HepG2 (cell line): ENCODE data around the gene SLC9A9. TPM values are rescaled to one million over a fixed set of nuclear protein-coding genes. Genes with fewer than 3 reads are reported as not detected.

Source experiments
- ATAC-seq: fragments of 200-7000 bp; cut with Tn5 transposase; 3 replicates; pipeline ENCODE4 v1.9.1; 2020; ENCODE audit warnings: mild to moderate bottlenecking, moderate library complexity
- BruUV-seq: library from RNA; stranded (reverse); fragments of 400-500 nt; replicated peaks from 2 replicates; lab custom pipeline; 2021; lab: Mats Ljungman, UMichigan
- CTCF ChIA-PET: fragments of 300-600 bp; formaldehyde crosslinking; extraction: SDS; loops from one replicate; lab custom pipeline; 2021; ENCODE audit warnings: low total read pairs, inconsistent platforms, low intra/inter-chr PET ratio; lab: Yijun Ruan, JAX
- POLR2A ChIA-PET: fragments of 350-600 bp; sonication (Branson Sonifier 250); formaldehyde crosslinking; loops from one replicate; lab custom pipeline; 2020; ENCODE audit warnings: antibody characterized with exemption, inconsistent platforms; lab: Yijun Ruan, JAX
- DNase-seq: peaks from one replicate; pipeline ENCODE4 v3.0.0-alpha.2; 2015; ENCODE audit warnings: low spot score
- FAIRE-seq: peaks from 3 replicates; lab custom pipeline; 2011; peaks lifted over from hg19 to GRCh38; lab: Jason Lieb, UNC
- H2AFZ ChIP-seq: one replicate; pipeline ENCODE4 v1.6.1; 2011; ENCODE audit warnings: low read length, inconsistent platforms
- H3K27ac ChIP-seq: fragments of 300-600 bp; 3 replicates; pipeline ENCODE4 v1.8.0; 2011; ENCODE audit warnings: mixed run types, mild to moderate bottlenecking, mixed read lengths, low read length, inconsistent platforms; ENCODE audit not compliant: insufficient read depth; ENCODE audit errors: extremely low read length
- H3K27me3 ChIP-seq, 2 experiments: fragments of 200-600 bp in 1 of 2; 2 replicates in 1 of 2; 3 replicates in 1 of 2; pipeline versions ENCODE4 v1.6.0 to v1.8.0; 2011; ENCODE audit warnings: low read length in 2 of 2, mild to moderate bottlenecking in 2 of 2, moderate library complexity in 2 of 2, inconsistent platforms in 1 of 2; ENCODE audit not compliant: insufficient read depth in 2 of 2, control insufficient read depth in 1 of 2
- H3K36me3 ChIP-seq, 2 experiments: fragments of 200-600 bp in 1 of 2; replicated peaks in 1 of 2; 2 replicates in 1 of 2; 3 replicates in 1 of 2; pipeline versions ENCODE4 v1.5.1 to v1.8.0; 2011; ENCODE audit warnings: low read length in 2 of 2, inconsistent platforms in 1 of 2; ENCODE audit not compliant: insufficient read depth in 2 of 2, control insufficient read depth in 1 of 2
- H3K4me1 ChIP-seq: 2 replicates; pipeline ENCODE4 v1.5.1; 2012; ENCODE audit warnings: low read length, inconsistent platforms; ENCODE audit not compliant: insufficient read depth
- H3K4me2 ChIP-seq: 2 replicates; pipeline ENCODE4 v1.6.0; 2011; ENCODE audit warnings: low read depth, low read length, inconsistent platforms
- H3K4me3 ChIP-seq, 3 experiments: fragments of 200-600 bp in 1 of 3; sonication (generic), shearing (Covaris generic) in 1 of 3; replicated peaks in 1 of 3; 2 replicates each; pipeline ENCODE4 v1.5.1; 2011 to 2016; ENCODE audit warnings: low read length in 3 of 3, inconsistent platforms in 2 of 3, low read depth in 2 of 3, mild to moderate bottlenecking in 2 of 3, control low read depth in 1 of 3, mixed read lengths in 1 of 3; ENCODE audit not compliant: insufficient read depth in 1 of 3
- H3K79me2 ChIP-seq: one replicate; pipeline ENCODE4 v1.6.1; 2011; ENCODE audit warnings: low read length, inconsistent platforms; ENCODE audit not compliant: insufficient read depth
- H3K9ac ChIP-seq: 2 replicates; pipeline ENCODE4 v1.6.0; 2011; ENCODE audit warnings: mild to moderate bottlenecking, low read depth, low read length, inconsistent platforms; ENCODE audit not compliant: insufficient read depth
- H3K9me3 ChIP-seq: 2 replicates; pipeline ENCODE4 v1.5.1; 2012; ENCODE audit warnings: mild to moderate bottlenecking, low read length
- H4K20me1 ChIP-seq: 2 replicates; pipeline ENCODE4 v1.6.0; 2011; ENCODE audit warnings: inconsistent platforms, mild to moderate bottlenecking, low read length, moderate library complexity; ENCODE audit not compliant: insufficient read depth
- ELK4 ChIP-seq: sonication (generic); formaldehyde crosslinking; IDR thresholded peaks from 2 replicates; pipeline ENCODE4 v1.9.0; 2021; ENCODE audit warnings: missing genetic modification reagents, borderline replicate concordance
- GABPB1 ChIP-seq: IDR thresholded peaks from 2 replicates; pipeline ENCODE4 v1.6.1; 2016; ENCODE audit warnings: mild to moderate bottlenecking, missing genetic modification reagents, moderate library complexity, missing compliant biosample characterization
- HNF4G ChIP-seq, 2 experiments: sonication (generic) in 1 of 2; formaldehyde crosslinking in 1 of 2; IDR thresholded peaks; 2 replicates each; pipeline versions ENCODE4 v1.4.0 to v1.6.1; 2011 to 2020; ENCODE audit warnings: borderline replicate concordance in 2 of 2, low read depth in 2 of 2, mild to moderate bottlenecking in 2 of 2, low read length in 1 of 2, missing genetic modification reagents in 1 of 2, moderate library complexity in 1 of 2
- SALL2 ChIP-seq: sonication (generic); formaldehyde crosslinking; IDR thresholded peaks from 2 replicates; pipeline ENCODE4 v1.8.1; 2023; ENCODE audit warnings: mild to moderate bottlenecking, missing genetic modification reagents, inconsistent platforms
- SNAPC2 ChIP-seq: sonication (generic); formaldehyde crosslinking; IDR thresholded peaks from 2 replicates; pipeline ENCODE4 v1.8.1; 2022; ENCODE audit warnings: mild to moderate bottlenecking, missing genetic modification reagents
- SRY ChIP-seq: sonication (generic); formaldehyde crosslinking; IDR thresholded peaks from 2 replicates; pipeline ENCODE4 v1.8.0; 2022; ENCODE audit warnings: mild to moderate bottlenecking, missing genetic modification reagents
- TEF ChIP-seq: sonication (generic); formaldehyde crosslinking; IDR thresholded peaks from 2 replicates; pipeline ENCODE4 v1.5.0; 2020; ENCODE audit warnings: missing genetic modification reagents
- THYN1 ChIP-seq: sonication (generic); formaldehyde crosslinking; IDR thresholded peaks from 2 replicates; pipeline ENCODE4 v1.8.1; 2023; ENCODE audit warnings: low read depth, mild to moderate bottlenecking, moderate library complexity, missing genetic modification reagents, borderline replicate concordance
- ZFP41 ChIP-seq: sonication (generic); formaldehyde crosslinking; IDR thresholded peaks from 2 replicates; pipeline ENCODE4 v1.4.0; 2020; ENCODE audit warnings: mild to moderate bottlenecking, missing genetic modification reagents, borderline replicate concordance
- ZNF225 ChIP-seq: sonication (generic); formaldehyde crosslinking; IDR thresholded peaks from 2 replicates; pipeline ENCODE4 v1.4.0; 2020; ENCODE audit warnings: mild to moderate bottlenecking, missing genetic modification reagents
- ZNF232 ChIP-seq: sonication (generic); formaldehyde crosslinking; IDR thresholded peaks from 2 replicates; pipeline ENCODE4 v1.4.0; 2020; ENCODE audit warnings: missing genetic modification reagents, borderline replicate concordance
- WGBS: methylation state at CpG from one replicate; pipeline ENCODE4 v1.1.6; 2017; ENCODE audit warnings: low lambda C conversion rate; 5-methylcytosine and 5-hydroxymethylcytosine counted together
- in situ Hi-C: cut with HindIII; loops from 2 replicates; pipeline ENCODE4 v1.10.0; 2017; ENCODE audit warnings: low pct_unique_long_range_greater_than_20kb; ENCODE audit not compliant: extremely low pct_ligation_motif_present
- intact Hi-C: fragments of 100-400 bp; cut with micrococcal nuclease; formaldehyde crosslinking; loops from one replicate; pipeline ENCODE4 v1.10.0; 2022; ENCODE audit not compliant: unreplicated experiment
- polyA plus RNA-seq, 8 experiments: library from polyadenylated mRNA; depleted of rRNA in 3 of 8; stranded (reverse) in 7 of 8; unstranded in 1 of 8; fragments of >200 nt; fragmentation: Illumina TruSeq in 4 of 8; extraction: Trizol in 4 of 8; gene quantifications; 2 replicates each; pipeline versions ENCODE4 v1.2.1 to v1.2.3, GENCODE V29; 2011 to 2016; ENCODE audit warnings: low read depth in 4 of 8, missing spikeins in 1 of 8, mixed read lengths in 1 of 8; ENCODE audit not compliant: insufficient read depth in 1 of 8
- total RNA-seq, 5 experiments: library from RNA; depleted of rRNA; stranded (reverse); fragments of >200 nt; fragmentation: Illumina TruSeq; extraction: Trizol; gene quantifications; 2 replicates each; pipeline ENCODE4 v1.2.3, GENCODE V29; 2016; ENCODE audit warnings: low read depth in 1 of 5
- TF ChIP-seq, protein P1 (sequence below): sonication (generic); formaldehyde crosslinking; IDR thresholded peaks from 2 replicates; pipeline ENCODE4 v1.4.0; 2020; ENCODE audit warnings: missing genetic modification reagents
- TF ChIP-seq, protein P2 (sequence below): sonication (generic); formaldehyde crosslinking; IDR thresholded peaks from 2 replicates; pipeline ENCODE4 v1.5.1; 2020; ENCODE audit warnings: missing genetic modification reagents, mild to moderate bottlenecking, borderline replicate concordance

The SLC9A9 gene
- total and polyA plus RNA-seq, 2 of the 13 experiments (the other 11 are each of a cell fraction or from before 2014, with no cell fraction given): not detected

DNA sequence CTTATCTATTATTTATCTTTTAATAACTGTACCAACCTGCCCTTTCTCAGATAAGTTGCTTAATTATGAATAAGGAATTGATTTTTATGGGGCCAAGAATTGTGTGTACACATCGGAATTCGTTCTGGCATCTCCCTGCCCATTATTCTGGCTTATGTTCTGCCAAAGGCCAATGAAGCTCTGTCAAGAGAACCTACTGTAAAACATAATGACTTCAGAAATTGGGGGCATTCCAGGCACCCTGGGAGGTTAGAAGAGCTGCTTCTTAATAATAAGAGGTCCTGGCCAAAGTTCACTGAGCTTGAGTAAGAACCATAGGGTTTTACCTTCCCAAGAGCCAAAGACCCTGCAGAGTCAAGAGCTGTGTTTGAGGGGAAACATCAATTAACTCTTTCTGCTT is 261.7 kb downstream of the SLC9A9 start:
- intact Hi-C loops: no loop called here

More for the DNA sequence above, 261.7 kb downstream of the SLC9A9 start:
- no peak for TF ChIP-seq ZNF225 (CRISPR knock-in tag)
- TF ChIP-seq ZFP41 (CRISPR knock-in tag): no peak
- TF ChIP-seq, protein P1, sequence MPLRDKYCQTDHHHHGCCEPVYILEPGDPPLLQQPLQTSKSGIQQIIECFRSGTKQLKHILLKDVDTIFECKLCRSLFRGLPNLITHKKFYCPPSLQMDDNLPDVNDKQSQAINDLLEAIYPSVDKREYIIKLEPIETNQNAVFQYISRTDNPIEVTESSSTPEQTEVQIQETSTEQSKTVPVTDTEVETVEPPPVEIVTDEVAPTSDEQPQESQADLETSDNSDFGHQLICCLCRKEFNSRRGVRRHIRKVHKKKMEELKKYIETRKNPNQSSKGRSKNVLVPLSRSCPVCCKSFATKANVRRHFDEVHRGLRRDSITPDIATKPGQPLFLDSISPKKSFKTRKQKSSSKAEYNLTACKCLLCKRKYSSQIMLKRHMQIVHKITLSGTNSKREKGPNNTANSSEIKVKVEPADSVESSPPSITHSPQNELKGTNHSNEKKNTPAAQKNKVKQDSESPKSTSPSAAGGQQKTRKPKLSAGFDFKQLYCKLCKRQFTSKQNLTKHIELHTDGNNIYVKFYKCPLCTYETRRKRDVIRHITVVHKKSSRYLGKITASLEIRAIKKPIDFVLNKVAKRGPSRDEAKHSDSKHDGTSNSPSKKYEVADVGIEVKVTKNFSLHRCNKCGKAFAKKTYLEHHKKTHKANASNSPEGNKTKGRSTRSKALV: no peak
- TF ChIP-seq THYN1: no peak
- no peak for TF ChIP-seq SNAPC2 (CRISPR knock-in tag)
- TF ChIP-seq ELK4 (CRISPR knock-in tag): no peak
- TF ChIP-seq SRY (CRISPR knock-in tag): no peak
- no peak for TF ChIP-seq ZNF232 (CRISPR knock-in tag)
- no peak for TF ChIP-seq HNF4G (IDR thresholded peaks at IDR 0.05; ENCODE audit: borderline replicate concordance, low read depth, low read length)
- TF ChIP-seq HNF4G (CRISPR knock-in tag; IDR thresholded peaks at IDR 0.05; ENCODE audit: borderline replicate concordance, low read depth): no peak
- TF ChIP-seq TEF (CRISPR knock-in tag): no peak
- no peak for TF ChIP-seq SALL2
- TF ChIP-seq, protein P2, sequence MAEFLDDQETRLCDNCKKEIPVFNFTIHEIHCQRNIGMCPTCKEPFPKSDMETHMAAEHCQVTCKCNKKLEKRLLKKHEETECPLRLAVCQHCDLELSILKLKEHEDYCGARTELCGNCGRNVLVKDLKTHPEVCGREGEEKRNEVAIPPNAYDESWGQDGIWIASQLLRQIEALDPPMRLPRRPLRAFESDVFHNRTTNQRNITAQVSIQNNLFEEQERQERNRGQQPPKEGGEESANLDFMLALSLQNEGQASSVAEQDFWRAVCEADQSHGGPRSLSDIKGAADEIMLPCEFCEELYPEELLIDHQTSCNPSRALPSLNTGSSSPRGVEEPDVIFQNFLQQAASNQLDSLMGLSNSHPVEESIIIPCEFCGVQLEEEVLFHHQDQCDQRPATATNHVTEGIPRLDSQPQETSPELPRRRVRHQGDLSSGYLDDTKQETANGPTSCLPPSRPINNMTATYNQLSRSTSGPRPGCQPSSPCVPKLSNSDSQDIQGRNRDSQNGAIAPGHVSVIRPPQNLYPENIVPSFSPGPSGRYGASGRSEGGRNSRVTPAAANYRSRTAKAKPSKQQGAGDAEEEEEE: no peak
- no peak for TF ChIP-seq GABPB1 (CRISPR knock-in tag)
- in situ Hi-C loops: no loop called here
- H3K9me3 ChIP-seq: no peaks in the 10 kb centered on the region
- H3K36me3 ChIP-seq: no peaks in the 10 kb centered on the region
- H3K27me3 ChIP-seq: peaks cover 0 to 2% of the 10 kb centered on the region in 2 experiments; a peak in 2 of 5 replicates
- WGBS: 0% methylated on average over 2 of the region's 2 CpGs
- no peak overlapping the region for H3K4me2 ChIP-seq
- ChIA-PET CTCF (no interaction called here), POLR2A (no interaction called here)
- ATAC-seq (no peak), FAIRE-seq (no peak), DNase-seq (no peak)
- BruUV-seq: no TSS peak
- H3K27ac ChIP-seq: no peak overlapping the region
- no peak overlapping the region for H2AFZ ChIP-seq
- H3K4me3 ChIP-seq: no peak overlapping the region
- H3K4me1 ChIP-seq: no peaks in the 10 kb centered on the region
- no peaks in the 10 kb centered on the region for H3K79me2 ChIP-seq
- H4K20me1 ChIP-seq: no peaks in the 10 kb centered on the region
- H3K9ac ChIP-seq: no peak overlapping the region
